ENCODE measurements around the gene GFRA4.
A peak's percentile ranks its signal among the peaks of the same experiment; 100 is the strongest.

Gene GFRA4

GRCh38 chr20:3660262-3661059 lies 2.7 kb downstream of the GFRA4 start:
- Histone ChIP-seq H3K4me3 (ENCODE audit: low read depth, low read length) (no peak overlapping the region), H3K27ac (ENCODE audit: extremely low read depth, low read depth, low read length) (no peak overlapping the region), H3K36me3 (ENCODE audit: control insufficient read depth in 2 of 2, insufficient read depth in 1 of 2, low read length in 2 of 2) (no peaks in the 10 kb centered on the region), H3K9me3 (ENCODE audit: control insufficient read depth, insufficient read depth, low read depth, low read length) (no peaks in the 10 kb centered on the region), H3K4me1 (ENCODE audit: control insufficient read depth, insufficient read depth, low read length) (no peaks in the 10 kb centered on the region)
- POLR2A ChIA-PET: no interaction called here
- TF ChIP-seq GLIS2 (tag by site-specific recombination; IDR thresholded peaks at IDR 0.05) (0 out of 2 replicates have a peak, but pooled peaks have one; percentile 5), ZNF211 (tag by site-specific recombination; IDR thresholded peaks at IDR 0.05; ENCODE audit: low read depth) (no peak)
- CTCF ChIA-PET: no interaction called here

- H3K4me3 ChIP-seq (ENCODE audit: low read depth, low read length): no peak overlapping the region
- no peaks in the 10 kb centered on the region for H3K36me3 ChIP-seq (ENCODE audit: control insufficient read depth in 2 of 2, insufficient read depth in 1 of 2, low read length in 2 of 2)
- TF ChIP-seq ZIC2 (tag by site-specific recombination; IDR thresholded peaks at IDR 0.05) (peak; percentile 60), GLIS1 (tag by site-specific recombination; IDR thresholded peaks at IDR 0.05) (peak; percentile 32), ZNF654 (tag by site-specific recombination; IDR thresholded peaks at IDR 0.05; ENCODE audit: low read depth) (no peak), GLIS2 (tag by site-specific recombination; IDR thresholded peaks at IDR 0.05) (peak; percentile 53; the same call in 1 of the 2 replicates), ZNF341 (tag by site-specific recombination; IDR thresholded peaks at IDR 0.05; ENCODE audit: low read depth) (no peak), ZNF394 (tag by site-specific recombination; IDR thresholded peaks at IDR 0.05; ENCODE audit: borderline replicate concordance) (peak; percentile 19; the same call in 1 of the 2 replicates)
- ChIA-PET POLR2A (no interaction called here), CTCF (no interaction called here)
- no peak overlapping the region for H3K27ac ChIP-seq (ENCODE audit: extremely low read depth, low read depth, low read length)
- H3K9me3 ChIP-seq (ENCODE audit: control insufficient read depth, insufficient read depth, low read depth, low read length): no peaks in the 10 kb centered on the region
- no peaks in the 10 kb centered on the region for H3K4me1 ChIP-seq (ENCODE audit: control insufficient read depth, insufficient read depth, low read length)
These were observed 3.5 kb downstream of the GFRA4 start for GRCh38 chr20:3659492-3660261.

DNA sequence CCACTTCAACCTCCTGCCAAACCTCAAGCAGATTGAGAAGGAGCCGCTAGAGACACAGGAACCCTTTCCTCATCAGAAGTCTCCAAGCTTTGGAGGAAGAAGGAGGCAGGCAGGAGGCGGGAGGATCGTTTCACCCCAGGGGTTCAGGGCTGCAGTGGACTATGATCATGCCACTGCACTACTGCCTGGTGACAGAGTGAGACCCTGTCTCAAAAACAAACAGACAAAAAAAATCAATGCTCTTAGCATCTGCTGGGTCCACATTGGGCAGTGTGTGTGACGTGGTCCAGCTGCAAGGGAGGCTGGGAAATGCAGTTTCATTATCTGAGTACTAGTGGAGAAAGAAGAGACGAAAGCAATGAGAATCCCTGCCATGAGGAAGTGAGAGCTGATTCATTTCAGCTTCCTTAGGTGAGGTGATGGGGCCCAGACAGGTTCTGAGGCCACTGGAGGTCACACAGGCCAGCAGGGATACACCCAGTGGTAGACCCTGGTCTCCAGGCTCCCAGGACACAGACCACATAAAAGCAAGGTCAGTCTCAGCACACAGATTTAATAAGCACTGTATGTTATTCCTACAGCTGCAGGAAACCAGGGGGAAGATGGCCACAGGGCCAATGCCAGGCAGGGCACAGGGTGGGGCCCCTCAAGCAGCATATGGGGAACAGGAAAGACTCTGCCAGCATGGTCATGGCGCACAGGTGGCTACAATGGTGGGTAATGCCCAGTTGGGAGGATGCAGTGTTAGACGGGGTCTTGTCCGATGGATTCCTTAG lies 4.3 kb downstream of the GFRA4 start:
- no peak overlapping the region for H3K4me3 ChIP-seq (ENCODE audit: low read depth, low read length)
- no peaks in the 10 kb centered on the region for H3K9me3 ChIP-seq (ENCODE audit: control insufficient read depth, insufficient read depth, low read depth, low read length)
- H3K36me3 ChIP-seq (ENCODE audit: control insufficient read depth in 2 of 2, insufficient read depth in 1 of 2, low read length in 2 of 2): no peaks in the 10 kb centered on the region
- no peaks in the 10 kb centered on the region for H3K4me1 ChIP-seq (ENCODE audit: control insufficient read depth, insufficient read depth, low read length)
- CTCF ChIA-PET: interaction anchor here (0.6 to 1.0 kb wide), 3 partner anchors 13 to 52 kb away, joined by 3 read pairs; no protein-coding TSS in a partner anchor
- TF ChIP-seq, protein P1, sequence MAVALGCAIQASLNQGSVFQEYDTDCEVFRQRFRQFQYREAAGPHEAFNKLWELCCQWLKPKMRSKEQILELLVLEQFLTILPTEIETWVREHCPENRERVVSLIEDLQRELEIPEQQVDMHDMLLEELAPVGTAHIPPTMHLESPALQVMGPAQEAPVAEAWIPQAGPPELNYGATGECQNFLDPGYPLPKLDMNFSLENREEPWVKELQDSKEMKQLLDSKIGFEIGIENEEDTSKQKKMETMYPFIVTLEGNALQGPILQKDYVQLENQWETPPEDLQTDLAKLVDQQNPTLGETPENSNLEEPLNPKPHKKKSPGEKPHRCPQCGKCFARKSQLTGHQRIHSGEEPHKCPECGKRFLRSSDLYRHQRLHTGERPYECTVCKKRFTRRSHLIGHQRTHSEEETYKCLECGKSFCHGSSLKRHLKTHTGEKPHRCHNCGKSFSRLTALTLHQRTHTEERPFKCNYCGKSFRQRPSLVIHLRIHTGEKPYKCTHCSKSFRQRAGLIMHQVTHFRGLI (tag by site-specific recombination; IDR thresholded peaks at IDR 0.05): no peak
- TF ChIP-seq ZBTB17 (tag by site-specific recombination; IDR thresholded peaks at IDR 0.05): 0 out of 2 replicates have a peak, but pooled peaks have one; percentile 21
- POLR2A ChIA-PET: no interaction called here
- no peak overlapping the region for H3K27ac ChIP-seq (ENCODE audit: extremely low read depth, low read depth, low read length)

GRCh38 chr20:3658019-3658715 lies 5.0 kb downstream of the GFRA4 start:
- H3K4me1 ChIP-seq (ENCODE audit: control insufficient read depth, insufficient read depth, low read length): no peaks in the 10 kb centered on the region
- no peak overlapping the region for H3K4me3 ChIP-seq (ENCODE audit: low read depth, low read length)
- H3K36me3 ChIP-seq (ENCODE audit: control insufficient read depth in 2 of 2, insufficient read depth in 1 of 2, low read length in 2 of 2): no peaks in the 10 kb centered on the region
- ChIA-PET POLR2A (no interaction called here), CTCF (interaction anchor here (0.6 to 1.0 kb wide), 4 partner anchors 14 to 544 kb away, joined by 3 read pairs; no protein-coding TSS in a partner anchor)
- TF ChIP-seq KLF7 (tag by site-specific recombination; IDR thresholded peaks at IDR 0.05; ENCODE audit: borderline replicate concordance) (no peak), ZNF514 (tag by site-specific recombination; IDR thresholded peaks at IDR 0.05) (no peak), ZNF544 (tag by site-specific recombination; IDR thresholded peaks at IDR 0.05) (no peak), ZNF2 (tag by site-specific recombination; IDR thresholded peaks at IDR 0.05) (no peak), ZIC2 (tag by site-specific recombination; IDR thresholded peaks at IDR 0.05) (peak; percentile 22; the same call in 1 of the 2 replicates), ZNF518A (tag by site-specific recombination; conservative IDR thresholded peaks at IDR 0.05; ENCODE audit: low read depth) (no peak)
- TF ChIP-seq, protein P2, sequence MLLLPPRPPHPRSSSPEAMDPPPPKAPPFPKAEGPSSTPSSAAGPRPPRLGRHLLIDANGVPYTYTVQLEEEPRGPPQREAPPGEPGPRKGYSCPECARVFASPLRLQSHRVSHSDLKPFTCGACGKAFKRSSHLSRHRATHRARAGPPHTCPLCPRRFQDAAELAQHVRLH (tag by site-specific recombination; IDR thresholded peaks at IDR 0.05): no peak
- no peak overlapping the region for H3K27ac ChIP-seq (ENCODE audit: extremely low read depth, low read depth, low read length)
- no peaks in the 10 kb centered on the region for H3K9me3 ChIP-seq (ENCODE audit: control insufficient read depth, insufficient read depth, low read depth, low read length)
